K562 (cell line): ENCODE measurements around the gene TSTD1. TPM values are rescaled to one million over a fixed set of nuclear protein-coding genes. Genes with fewer than 3 reads are reported as not detected.

Experiments used
- CREB1 ChIP-seq, 2 experiments: sonication (generic) in 1 of 2; formaldehyde crosslinking in 1 of 2; IDR thresholded peaks; 2 replicates each; pipeline versions ENCODE4 v1.6.1 to v1.8.0; 2012 to 2022; ENCODE audit warnings: inconsistent platforms in 1 of 2, mild to moderate bottlenecking in 1 of 2, missing genetic modification reagents in 1 of 2, moderate library complexity in 1 of 2
- ERF ChIP-seq: fragments of 450-650 bp; formaldehyde crosslinking; IDR thresholded peaks from 2 replicates; pipeline ENCODE4 v1.4.0; 2020; ENCODE audit warnings: mild to moderate bottlenecking, mixed read lengths
- HMGN3 ChIP-seq: IDR thresholded peaks from 2 replicates; pipeline ENCODE4 v1.6.1; 2011; ENCODE audit warnings: borderline replicate concordance, low read depth, mild to moderate bottlenecking, mixed read lengths, low read length; ENCODE audit not compliant: insufficient read length; ENCODE audit errors: extremely low read depth
- MIER1 ChIP-seq: fragments of 450-650 bp; IDR thresholded peaks from 2 replicates; pipeline ENCODE4 v1.6.1; 2016; ENCODE audit warnings: antibody characterized with exemption, mild to moderate bottlenecking, low read depth
- PHF20 ChIP-seq: fragments of 450-650 bp; IDR thresholded peaks from 2 replicates; pipeline ENCODE4 v1.6.1; 2018; ENCODE audit not compliant: partially characterized antibody
- RCOR1 ChIP-seq, 2 experiments: IDR thresholded peaks; 2 replicates each; pipeline ENCODE4 v1.6.1; 2012; ENCODE audit warnings: low read depth in 2 of 2, low read length in 2 of 2, borderline replicate concordance in 1 of 2, improper control_type of control experiment in 1 of 2
- TAF1 ChIP-seq: IDR thresholded peaks from 2 replicates; pipeline ENCODE4 v1.6.1; 2011; ENCODE audit warnings: mild to moderate bottlenecking, low read length, moderate library complexity; ENCODE audit not compliant: insufficient read depth, control insufficient read depth, severe bottlenecking; ENCODE audit errors: extremely low read depth
- ZKSCAN1 ChIP-seq: fragments of 150-350 bp; IDR thresholded peaks from 2 replicates; pipeline ENCODE4 v1.6.1; 2016; ENCODE audit warnings: low read depth, low read length
- ZNF134 ChIP-seq: fragments of 250-450 bp; sonication (Bioruptor Pico); conservative IDR thresholded peaks from 2 replicates; pipeline ENCODE4 v1.4.0; 2020
- ZZZ3 ChIP-seq: fragments of 450-650 bp; IDR thresholded peaks from 2 replicates; pipeline ENCODE4 v1.6.1; 2016; ENCODE audit warnings: antibody characterized with exemption, mild to moderate bottlenecking, moderate library complexity
- polyA plus RNA-seq, 8 experiments: library from polyadenylated mRNA; depleted of rRNA in 4 of 8; stranded (reverse) in 5 of 8; unstranded in 3 of 8; fragments of >200 nt; fragmentation: Nextera tagmentation in 2 of 8; fragmentation: Illumina TruSeq in 1 of 8; extraction: Ambion mirVana in 2 of 8; extraction: Trizol in 1 of 8; gene quantifications; 2 replicates each; pipeline versions ENCODE4 v1.2.1 to v1.2.3, GENCODE V29; 2011 to 2014; ENCODE audit warnings: inconsistent platforms in 1 of 8, missing spikeins in 1 of 8
- total RNA-seq, 7 experiments: library from RNA; depleted of rRNA in 6 of 7; stranded (reverse); fragments of >200 nt in 6 of 7; fragmentation: Illumina TruSeq in 2 of 7; extraction: Trizol in 2 of 7; gene quantifications; 2 replicates each; pipeline versions ENCODE4 v1.2.1 to v1.2.3, GENCODE V29; 2011 to 2021; ENCODE audit warnings: low replicate concordance in 1 of 7
- TF ChIP-seq, protein P1 (sequence below): fragments of 450-650 bp; IDR thresholded peaks from 2 replicates; pipeline ENCODE4 v1.6.1; 2016; ENCODE audit warnings: mild to moderate bottlenecking, moderate library complexity
- TF ChIP-seq, protein P2 (sequence below): IDR thresholded peaks from 2 replicates; pipeline ENCODE4 v1.6.1; 2011; ENCODE audit warnings: borderline replicate concordance, low read depth, mild to moderate bottlenecking, moderate library complexity, low read length; ENCODE audit not compliant: insufficient read depth, poor library complexity, severe bottlenecking

Gene TSTD1
- total and polyA plus RNA-seq, 9 of the 15 experiments (the other 6 are each of a cell fraction or from before 2014, with no cell fraction given) = 0.23 to 0.53 TPM; not detected in 7

DNA sequence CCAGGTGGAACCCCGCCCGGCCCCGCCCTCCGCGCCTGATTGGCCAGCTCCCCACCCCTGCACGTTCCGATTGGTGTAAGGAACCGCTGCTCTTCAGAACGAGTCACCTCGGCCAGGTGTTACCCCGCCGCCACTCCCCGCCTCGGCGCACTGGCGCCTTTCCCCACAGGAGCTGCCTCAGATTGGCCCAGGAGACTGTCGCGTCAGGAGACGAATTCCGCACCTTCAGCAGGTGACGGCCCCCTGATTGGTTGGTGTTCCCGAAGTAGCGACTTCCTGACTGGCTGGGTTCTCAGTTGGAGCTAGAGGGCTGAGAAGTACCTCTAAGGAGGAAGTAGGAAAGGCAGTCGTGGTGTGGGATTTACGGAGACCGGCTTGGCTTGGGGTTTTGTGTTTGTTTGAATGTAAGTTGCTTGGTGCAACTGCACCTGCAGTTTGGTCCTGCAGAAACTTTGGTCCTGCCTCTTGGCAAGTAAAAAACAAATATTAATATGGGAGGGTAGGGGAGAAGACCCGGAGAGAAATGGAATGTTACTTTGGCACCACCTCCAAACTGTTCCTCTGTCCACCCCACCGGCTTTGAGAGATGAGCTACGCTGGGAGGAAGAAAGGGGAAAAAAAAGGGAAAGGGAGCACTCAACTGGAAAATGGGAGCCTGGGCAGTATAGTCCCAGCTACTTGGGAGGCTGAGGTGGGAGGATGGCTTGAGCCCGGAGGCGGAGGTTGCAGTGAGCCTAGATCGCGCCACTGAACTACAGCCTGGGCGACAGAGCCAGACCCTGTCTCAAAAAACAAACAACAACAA is 17.4 kb downstream of the TSTD1 start (continued):
- TF ChIP-seq, protein P1, sequence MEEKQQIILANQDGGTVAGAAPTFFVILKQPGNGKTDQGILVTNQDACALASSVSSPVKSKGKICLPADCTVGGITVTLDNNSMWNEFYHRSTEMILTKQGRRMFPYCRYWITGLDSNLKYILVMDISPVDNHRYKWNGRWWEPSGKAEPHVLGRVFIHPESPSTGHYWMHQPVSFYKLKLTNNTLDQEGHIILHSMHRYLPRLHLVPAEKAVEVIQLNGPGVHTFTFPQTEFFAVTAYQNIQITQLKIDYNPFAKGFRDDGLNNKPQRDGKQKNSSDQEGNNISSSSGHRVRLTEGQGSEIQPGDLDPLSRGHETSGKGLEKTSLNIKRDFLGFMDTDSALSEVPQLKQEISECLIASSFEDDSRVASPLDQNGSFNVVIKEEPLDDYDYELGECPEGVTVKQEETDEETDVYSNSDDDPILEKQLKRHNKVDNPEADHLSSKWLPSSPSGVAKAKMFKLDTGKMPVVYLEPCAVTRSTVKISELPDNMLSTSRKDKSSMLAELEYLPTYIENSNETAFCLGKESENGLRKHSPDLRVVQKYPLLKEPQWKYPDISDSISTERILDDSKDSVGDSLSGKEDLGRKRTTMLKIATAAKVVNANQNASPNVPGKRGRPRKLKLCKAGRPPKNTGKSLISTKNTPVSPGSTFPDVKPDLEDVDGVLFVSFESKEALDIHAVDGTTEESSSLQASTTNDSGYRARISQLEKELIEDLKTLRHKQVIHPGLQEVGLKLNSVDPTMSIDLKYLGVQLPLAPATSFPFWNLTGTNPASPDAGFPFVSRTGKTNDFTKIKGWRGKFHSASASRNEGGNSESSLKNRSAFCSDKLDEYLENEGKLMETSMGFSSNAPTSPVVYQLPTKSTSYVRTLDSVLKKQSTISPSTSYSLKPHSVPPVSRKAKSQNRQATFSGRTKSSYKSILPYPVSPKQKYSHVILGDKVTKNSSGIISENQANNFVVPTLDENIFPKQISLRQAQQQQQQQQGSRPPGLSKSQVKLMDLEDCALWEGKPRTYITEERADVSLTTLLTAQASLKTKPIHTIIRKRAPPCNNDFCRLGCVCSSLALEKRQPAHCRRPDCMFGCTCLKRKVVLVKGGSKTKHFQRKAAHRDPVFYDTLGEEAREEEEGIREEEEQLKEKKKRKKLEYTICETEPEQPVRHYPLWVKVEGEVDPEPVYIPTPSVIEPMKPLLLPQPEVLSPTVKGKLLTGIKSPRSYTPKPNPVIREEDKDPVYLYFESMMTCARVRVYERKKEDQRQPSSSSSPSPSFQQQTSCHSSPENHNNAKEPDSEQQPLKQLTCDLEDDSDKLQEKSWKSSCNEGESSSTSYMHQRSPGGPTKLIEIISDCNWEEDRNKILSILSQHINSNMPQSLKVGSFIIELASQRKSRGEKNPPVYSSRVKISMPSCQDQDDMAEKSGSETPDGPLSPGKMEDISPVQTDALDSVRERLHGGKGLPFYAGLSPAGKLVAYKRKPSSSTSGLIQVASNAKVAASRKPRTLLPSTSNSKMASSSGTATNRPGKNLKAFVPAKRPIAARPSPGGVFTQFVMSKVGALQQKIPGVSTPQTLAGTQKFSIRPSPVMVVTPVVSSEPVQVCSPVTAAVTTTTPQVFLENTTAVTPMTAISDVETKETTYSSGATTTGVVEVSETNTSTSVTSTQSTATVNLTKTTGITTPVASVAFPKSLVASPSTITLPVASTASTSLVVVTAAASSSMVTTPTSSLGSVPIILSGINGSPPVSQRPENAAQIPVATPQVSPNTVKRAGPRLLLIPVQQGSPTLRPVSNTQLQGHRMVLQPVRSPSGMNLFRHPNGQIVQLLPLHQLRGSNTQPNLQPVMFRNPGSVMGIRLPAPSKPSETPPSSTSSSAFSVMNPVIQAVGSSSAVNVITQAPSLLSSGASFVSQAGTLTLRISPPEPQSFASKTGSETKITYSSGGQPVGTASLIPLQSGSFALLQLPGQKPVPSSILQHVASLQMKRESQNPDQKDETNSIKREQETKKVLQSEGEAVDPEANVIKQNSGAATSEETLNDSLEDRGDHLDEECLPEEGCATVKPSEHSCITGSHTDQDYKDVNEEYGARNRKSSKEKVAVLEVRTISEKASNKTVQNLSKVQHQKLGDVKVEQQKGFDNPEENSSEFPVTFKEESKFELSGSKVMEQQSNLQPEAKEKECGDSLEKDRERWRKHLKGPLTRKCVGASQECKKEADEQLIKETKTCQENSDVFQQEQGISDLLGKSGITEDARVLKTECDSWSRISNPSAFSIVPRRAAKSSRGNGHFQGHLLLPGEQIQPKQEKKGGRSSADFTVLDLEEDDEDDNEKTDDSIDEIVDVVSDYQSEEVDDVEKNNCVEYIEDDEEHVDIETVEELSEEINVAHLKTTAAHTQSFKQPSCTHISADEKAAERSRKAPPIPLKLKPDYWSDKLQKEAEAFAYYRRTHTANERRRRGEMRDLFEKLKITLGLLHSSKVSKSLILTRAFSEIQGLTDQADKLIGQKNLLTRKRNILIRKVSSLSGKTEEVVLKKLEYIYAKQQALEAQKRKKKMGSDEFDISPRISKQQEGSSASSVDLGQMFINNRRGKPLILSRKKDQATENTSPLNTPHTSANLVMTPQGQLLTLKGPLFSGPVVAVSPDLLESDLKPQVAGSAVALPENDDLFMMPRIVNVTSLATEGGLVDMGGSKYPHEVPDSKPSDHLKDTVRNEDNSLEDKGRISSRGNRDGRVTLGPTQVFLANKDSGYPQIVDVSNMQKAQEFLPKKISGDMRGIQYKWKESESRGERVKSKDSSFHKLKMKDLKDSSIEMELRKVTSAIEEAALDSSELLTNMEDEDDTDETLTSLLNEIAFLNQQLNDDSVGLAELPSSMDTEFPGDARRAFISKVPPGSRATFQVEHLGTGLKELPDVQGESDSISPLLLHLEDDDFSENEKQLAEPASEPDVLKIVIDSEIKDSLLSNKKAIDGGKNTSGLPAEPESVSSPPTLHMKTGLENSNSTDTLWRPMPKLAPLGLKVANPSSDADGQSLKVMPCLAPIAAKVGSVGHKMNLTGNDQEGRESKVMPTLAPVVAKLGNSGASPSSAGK = peak; percentile 65
- TF ChIP-seq RCOR1 (IDR thresholded peaks at IDR 0.05; ENCODE audit: borderline replicate concordance in 1 of 2, low read depth in 2 of 2, low read length in 2 of 2) = peak in 1 of 2 experiments; percentile 26; a peak in 1 of 4 replicates
- TF ChIP-seq TAF1 = peak; percentile 75
- TF ChIP-seq ZZZ3 = no peak
- no peak for TF ChIP-seq MIER1
- TF ChIP-seq ZNF134 (CRISPR knock-in tag) = no peak
- TF ChIP-seq, protein P2, sequence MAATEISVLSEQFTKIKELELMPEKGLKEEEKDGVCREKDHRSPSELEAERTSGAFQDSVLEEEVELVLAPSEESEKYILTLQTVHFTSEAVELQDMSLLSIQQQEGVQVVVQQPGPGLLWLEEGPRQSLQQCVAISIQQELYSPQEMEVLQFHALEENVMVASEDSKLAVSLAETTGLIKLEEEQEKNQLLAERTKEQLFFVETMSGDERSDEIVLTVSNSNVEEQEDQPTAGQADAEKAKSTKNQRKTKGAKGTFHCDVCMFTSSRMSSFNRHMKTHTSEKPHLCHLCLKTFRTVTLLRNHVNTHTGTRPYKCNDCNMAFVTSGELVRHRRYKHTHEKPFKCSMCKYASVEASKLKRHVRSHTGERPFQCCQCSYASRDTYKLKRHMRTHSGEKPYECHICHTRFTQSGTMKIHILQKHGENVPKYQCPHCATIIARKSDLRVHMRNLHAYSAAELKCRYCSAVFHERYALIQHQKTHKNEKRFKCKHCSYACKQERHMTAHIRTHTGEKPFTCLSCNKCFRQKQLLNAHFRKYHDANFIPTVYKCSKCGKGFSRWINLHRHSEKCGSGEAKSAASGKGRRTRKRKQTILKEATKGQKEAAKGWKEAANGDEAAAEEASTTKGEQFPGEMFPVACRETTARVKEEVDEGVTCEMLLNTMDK = no peak
- peak; percentile 82 for TF ChIP-seq PHF20
- no peak for TF ChIP-seq ERF
- TF ChIP-seq HMGN3 = no peak
- peak; percentile 81 for TF ChIP-seq CREB1 (IDR thresholded peaks at IDR 0.05)
- 0 out of 2 replicates have a peak, but pooled peaks have one; percentile 16 for TF ChIP-seq CREB1 (CRISPR knock-in tag; IDR thresholded peaks at IDR 0.05)
- TF ChIP-seq ZKSCAN1 = no peak
